Smooth muscle cell (in vitro differentiated cells): ENCODE results near the gene S100A13. TPM values are rescaled to one million over a fixed set of nuclear protein-coding genes. Genes with fewer than 3 reads are reported as not detected.

Source experiments
- DNase-seq: peaks from one replicate; lab custom pipeline; 2025; ENCODE audit not compliant: unreplicated experiment; lab: John Stamatoyannopoulos, UW
- H2AFZ ChIP-seq: fragments of 200-600 bp; sonication (generic); 2 replicates; pipeline ENCODE4 v1.6.0; 2016; ENCODE audit warnings: antibody characterized with exemption, low read depth, mild to moderate bottlenecking
- H3F3A ChIP-seq: fragments of 200-600 bp; sonication (generic); 2 replicates; pipeline ENCODE4 v1.6.0; 2017; ENCODE audit warnings: antibody characterized with exemption, low read depth
- H3K27ac ChIP-seq: fragments of 200-600 bp; sonication (generic); 2 replicates; pipeline ENCODE4 v1.5.1; 2016; ENCODE audit warnings: low read depth, mild to moderate bottlenecking
- H3K27me3 ChIP-seq: fragments of 200-600 bp; sonication (generic); 2 replicates; pipeline ENCODE4 v1.6.1; 2016; ENCODE audit warnings: low read depth, mild to moderate bottlenecking
- H3K36me3 ChIP-seq: fragments of 200-600 bp; sonication (generic); 2 replicates; pipeline ENCODE4 v1.5.1; 2016; ENCODE audit warnings: low read depth
- H3K4me1 ChIP-seq: fragments of 200-600 bp; sonication (generic); 2 replicates; pipeline ENCODE4 v1.5.1; 2016; ENCODE audit warnings: low read depth
- H3K4me2 ChIP-seq: fragments of 200-600 bp; sonication (generic); 2 replicates; pipeline ENCODE4 v1.6.0; 2016; ENCODE audit warnings: mild to moderate bottlenecking
- H3K4me3 ChIP-seq: fragments of 200-600 bp; sonication (generic); 2 replicates; pipeline ENCODE4 v1.5.1; 2016; ENCODE audit warnings: mild to moderate bottlenecking
- H3K79me2 ChIP-seq: fragments of 200-600 bp; sonication (generic); 2 replicates; pipeline ENCODE4 v1.6.0; 2016; ENCODE audit warnings: low read depth, mild to moderate bottlenecking
- H3K9ac ChIP-seq: fragments of 200-600 bp; sonication (generic); 2 replicates; pipeline ENCODE4 v1.6.0; 2016; ENCODE audit warnings: low read depth
- H3K9me3 ChIP-seq: fragments of 200-600 bp; sonication (generic); replicated peaks from 2 replicates; pipeline ENCODE4 v1.5.1; 2016; ENCODE audit warnings: low read depth
- H4K20me1 ChIP-seq: fragments of 200-600 bp; sonication (generic); 2 replicates; pipeline ENCODE4 v1.6.0; 2016; ENCODE audit warnings: low read depth
- WGBS: methylation state at CpG from one replicate; pipeline ENCODE4 v1.1.7; 2016; ENCODE audit warnings: low lambda C conversion rate; 5-methylcytosine and 5-hydroxymethylcytosine counted together
- polyA plus RNA-seq: library from polyadenylated mRNA; unstranded; fragments of >200 nt; fragmentation: Nextera tagmentation; extraction: Ambion mirVana; gene quantifications from 2 replicates; pipeline ENCODE4 v1.2.1, GENCODE V29; 2016
- total RNA-seq: library from RNA; depleted of rRNA; stranded (reverse); fragments of >200 nt; gene quantifications from 2 replicates; pipeline ENCODE4 v1.2.3, GENCODE V29; 2014
- TF ChIP-seq, protein P1 (sequence below): fragments of 200-600 bp; sonication (generic); IDR thresholded peaks from 2 replicates; pipeline ENCODE4 v1.5.1; 2017; ENCODE audit warnings: borderline replicate concordance, mild to moderate bottlenecking, antibody characterized with exemption; ENCODE audit not compliant: insufficient read depth, poor library complexity, severe bottlenecking

S100A13 gene
- total and polyA plus RNA-seq, 2 experiments from 2014 or later, result 158 to 498 TPM

DNA sequence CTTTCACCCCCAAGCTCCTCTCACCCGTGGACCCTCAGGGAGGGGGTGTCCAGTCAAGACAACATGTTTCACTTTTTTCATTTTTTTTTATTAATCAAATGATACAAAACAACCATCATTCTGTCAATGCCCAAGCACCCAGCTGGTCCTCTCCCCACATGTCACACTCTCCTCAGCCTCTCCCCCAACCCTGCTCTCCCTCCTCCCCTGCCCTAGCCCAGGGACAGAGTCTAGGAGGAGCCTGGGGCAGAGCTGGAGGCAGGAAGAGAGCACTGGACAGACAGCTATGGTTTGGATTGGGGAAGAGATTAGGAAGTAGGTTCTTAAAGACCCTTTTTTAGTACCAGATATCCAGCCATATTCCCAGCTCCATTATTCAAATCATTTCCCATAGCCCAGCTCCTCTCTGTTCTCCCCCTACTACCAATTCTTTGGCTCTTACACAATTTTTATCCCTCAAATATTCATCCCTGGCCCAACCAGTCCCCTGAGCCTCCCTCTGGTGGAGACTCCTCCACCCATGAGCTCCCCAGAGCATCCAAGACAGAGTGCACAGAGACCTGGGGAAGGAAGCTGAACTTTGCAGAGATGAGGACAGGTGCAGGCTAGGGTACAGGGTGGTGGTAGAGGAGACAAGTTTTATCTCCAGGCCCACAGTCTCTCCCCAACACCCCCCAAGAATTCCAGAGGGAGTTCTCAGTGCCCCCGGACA lies 13.0 kb downstream of the S100A13 start:
- Histone ChIP-seq H3K27ac (no peak overlapping the region), H3F3A (peaks cover 14% of the 10 kb centered on the region), H3K4me2 (peak overlapping the region; percentile 13), H3K4me1 (peaks cover 34% of the 10 kb centered on the region), H4K20me1 (no peaks in the 10 kb centered on the region), H3K27me3 (no peaks in the 10 kb centered on the region), H3K9ac (no peak overlapping the region), H3K79me2 (peaks cover 33% of the 10 kb centered on the region), H3K4me3 (no peak overlapping the region), H3K9me3 (no peaks in the 10 kb centered on the region), H2AFZ (no peak overlapping the region), H3K36me3 (no peaks in the 10 kb centered on the region)
- DNase-seq, result no peak
- 97% methylated on average over 2 of the region's 2 CpGs for WGBS
- TF ChIP-seq, protein P1, sequence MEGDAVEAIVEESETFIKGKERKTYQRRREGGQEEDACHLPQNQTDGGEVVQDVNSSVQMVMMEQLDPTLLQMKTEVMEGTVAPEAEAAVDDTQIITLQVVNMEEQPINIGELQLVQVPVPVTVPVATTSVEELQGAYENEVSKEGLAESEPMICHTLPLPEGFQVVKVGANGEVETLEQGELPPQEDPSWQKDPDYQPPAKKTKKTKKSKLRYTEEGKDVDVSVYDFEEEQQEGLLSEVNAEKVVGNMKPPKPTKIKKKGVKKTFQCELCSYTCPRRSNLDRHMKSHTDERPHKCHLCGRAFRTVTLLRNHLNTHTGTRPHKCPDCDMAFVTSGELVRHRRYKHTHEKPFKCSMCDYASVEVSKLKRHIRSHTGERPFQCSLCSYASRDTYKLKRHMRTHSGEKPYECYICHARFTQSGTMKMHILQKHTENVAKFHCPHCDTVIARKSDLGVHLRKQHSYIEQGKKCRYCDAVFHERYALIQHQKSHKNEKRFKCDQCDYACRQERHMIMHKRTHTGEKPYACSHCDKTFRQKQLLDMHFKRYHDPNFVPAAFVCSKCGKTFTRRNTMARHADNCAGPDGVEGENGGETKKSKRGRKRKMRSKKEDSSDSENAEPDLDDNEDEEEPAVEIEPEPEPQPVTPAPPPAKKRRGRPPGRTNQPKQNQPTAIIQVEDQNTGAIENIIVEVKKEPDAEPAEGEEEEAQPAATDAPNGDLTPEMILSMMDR, result no peak

DNA sequence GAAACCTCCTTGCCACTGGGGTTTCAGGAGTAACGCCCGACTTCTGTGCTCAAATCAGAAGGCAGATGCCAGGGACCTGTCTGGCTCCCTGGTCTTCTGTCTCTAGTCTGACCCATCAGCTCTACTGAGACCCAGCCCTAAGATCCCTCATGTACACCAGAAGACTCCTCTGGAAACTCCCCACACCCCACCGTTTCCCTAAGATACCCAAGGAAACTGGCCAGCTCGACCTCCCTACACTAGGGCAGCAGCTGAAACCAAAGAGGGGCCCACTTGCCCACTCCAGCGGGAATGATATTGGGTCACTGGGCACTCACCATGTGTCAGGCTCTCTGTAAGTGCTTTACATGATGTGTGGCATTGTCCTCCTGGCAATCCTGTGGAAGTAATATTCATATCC lies 13.9 kb downstream of the S100A13 start:
- Histone ChIP-seq H3K79me2 (peaks cover 33% of the 10 kb centered on the region), H3K9ac (no peak overlapping the region), H2AFZ (peak overlapping the region; percentile 18), H3K4me1 (peaks cover 41% of the 10 kb centered on the region), H3K36me3 (no peaks in the 10 kb centered on the region), H3K9me3 (no peaks in the 10 kb centered on the region), H3K27me3 (no peaks in the 10 kb centered on the region), H3K27ac (peak overlapping the region; percentile 69), H4K20me1 (no peaks in the 10 kb centered on the region), H3K4me2 (peak overlapping the region; percentile 99), H3K4me3 (peak overlapping the region; percentile 79), H3F3A (peaks cover 16% of the 10 kb centered on the region)
- DNase-seq, result no peak
- TF ChIP-seq, protein P1, result no peak
- WGBS, result 86% methylated on average over 5 of the region's 5 CpGs

DNA sequence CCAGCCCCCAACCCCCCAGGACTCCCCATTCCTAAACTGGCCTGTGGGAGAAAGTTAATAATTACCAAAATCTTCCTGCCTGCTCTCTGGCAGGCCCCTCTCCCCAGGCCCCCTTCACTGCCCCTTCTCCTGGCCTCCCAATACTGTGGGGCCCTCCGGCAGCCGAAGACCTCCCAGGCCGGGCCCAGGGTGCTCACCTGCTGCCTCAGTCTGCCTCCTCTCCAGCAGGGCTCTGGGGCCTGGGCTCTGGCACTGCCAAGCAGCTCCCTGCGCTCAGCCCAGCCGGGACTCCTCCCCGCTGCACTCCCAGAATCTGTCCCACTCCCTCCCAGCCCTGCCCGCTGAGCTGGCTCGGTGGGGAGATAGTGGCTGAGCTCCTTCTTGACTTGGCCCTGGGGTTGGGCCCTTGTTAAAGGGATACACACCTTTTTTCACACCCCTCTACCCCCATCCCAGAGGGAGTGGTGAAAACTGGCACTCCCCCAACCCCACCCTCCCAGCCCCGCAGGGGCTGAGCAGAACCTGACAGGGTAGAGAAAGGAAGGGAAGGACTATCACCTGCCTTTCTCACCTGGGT lies 14.5 kb downstream of the S100A13 start, which contains the start of gene S100A16:
Gene S100A16, minus strand, starts transcription at position 383 of the 577 bp plus-strand sequence. CDS start 4,986 bp downstream, outside the sequence.
- H3K27ac ChIP-seq, result peak within 1 kb of the TSS; percentile 69
- no peaks in the 10 kb centered on the region for H3K36me3 ChIP-seq
- H4K20me1 ChIP-seq, result no peaks in the 10 kb centered on the region
- peak within 1 kb of the TSS; percentile 99 for H3K4me2 ChIP-seq
- no peaks in the 10 kb centered on the region for H3K9me3 ChIP-seq
- no peaks in the 10 kb centered on the region for H3K27me3 ChIP-seq
- peak within 1 kb of the TSS; percentile 18 for H2AFZ ChIP-seq
- peaks cover 16% of the 10 kb centered on the region for H3F3A ChIP-seq
- H3K4me1 ChIP-seq, result peaks cover 47% of the 10 kb centered on the region
- peaks cover 33% of the 10 kb centered on the region for H3K79me2 ChIP-seq
- no peak for DNase-seq
- peak within 1 kb of the TSS; percentile 79 for H3K4me3 ChIP-seq
- TF ChIP-seq, protein P1, result no peak
- 13% methylated on average over 6 of the region's 9 CpGs for WGBS
- H3K9ac ChIP-seq, result peak within 1 kb of the TSS; percentile 86
